Transverse colon (tissue), 4 donors: Measurements from ENCODE around the gene FAM162A. TPM values are rescaled to one million over a fixed set of nuclear protein-coding genes. Genes with fewer than 3 reads are reported as not detected.

Source experiments
- DNase-seq: peaks from one replicate; pipeline ENCODE4 v3.0.0-alpha.2; 2019
- H3K27ac ChIP-seq, 4 donors: fragments of 200-600 bp; sonication (generic); 2 replicates each; pipeline ENCODE4 v1.5.1; 2016 to 2018; ENCODE audit warnings: inconsistent platforms in 4 of 4
- H3K27me3 ChIP-seq: fragments of 200-600 bp; sonication (generic); 2 replicates; pipeline ENCODE4 v1.5.1; 2017; ENCODE audit warnings: inconsistent platforms
- H3K36me3 ChIP-seq, 4 donors: fragments of 200-600 bp; sonication (generic); 2 replicates each; pipeline ENCODE4 v1.5.1; 2017 to 2019; ENCODE audit warnings: inconsistent platforms in 4 of 4
- H3K4me1 ChIP-seq, 4 donors: fragments of 200-600 bp; sonication (generic); 2 replicates each; pipeline ENCODE4 v1.5.1; 2017 to 2020; ENCODE audit warnings: inconsistent platforms in 4 of 4
- H3K4me3 ChIP-seq, 4 donors: fragments of 200-600 bp; sonication (generic); 1 replicate in 1 of 4; 2 replicates in 3 of 4; pipeline versions ENCODE4 v1.5.1 to v1.6.1; 2017 to 2019; ENCODE audit warnings: inconsistent platforms in 4 of 4
- H3K9me3 ChIP-seq, 2 donors: fragments of 200-600 bp; sonication (generic); 2 replicates each; pipeline ENCODE4 v1.5.1; 2017 to 2019; ENCODE audit warnings: inconsistent platforms in 2 of 2
- EP300 ChIP-seq: sonication (generic); formaldehyde crosslinking; IDR thresholded peaks from one replicate; pipeline ENCODE4 v1.6.1; 2017; ENCODE audit warnings: antibody characterized with exemption, low read depth
- POLR2A ChIP-seq: fragments of 450-650 bp; IDR thresholded peaks from one replicate; pipeline ENCODE4 v1.6.1; 2016; ENCODE audit warnings: antibody characterized with exemption, mild to moderate bottlenecking, moderate library complexity
- POLR2AphosphoS5 ChIP-seq, 3 donors: sonication (generic); formaldehyde crosslinking; IDR thresholded peaks; one replicate each; pipeline ENCODE4 v1.6.1; 2016; ENCODE audit warnings: antibody characterized with exemption in 3 of 3
- WGBS, 2 donors: methylation state at CpG; one replicate each; pipeline ENCODE4 v1.1.5; 2018; ENCODE audit warnings: low coverage in 1 of 2; 5-methylcytosine and 5-hydroxymethylcytosine counted together
- in situ Hi-C, 4 donors: fragments of 200-750 bp; cut with MboI; loops; one replicate each; pipeline versions ENCODE4 v1.15.0 to v1.15.1; 2017; ENCODE audit warnings: low sequenced_read_pairs in 3 of 4, low pct_ligation_motif_present in 1 of 4, low pct_unique_long_range_greater_than_20kb in 1 of 4
- intact Hi-C: fragments of 100-400 bp; cut with DNase I; formaldehyde crosslinking; loops from one replicate; pipeline ENCODE4 v1.15.1; 2023; ENCODE audit warnings: low total_unique reads
- total RNA-seq, 4 donors: library from RNA; depleted of rRNA; stranded (reverse); fragments of >200 nt; gene quantifications; one replicate each; pipeline ENCODE4 v1.1.0, GENCODE V29; 2016
- TF ChIP-seq, protein P1 (sequence below), 5 experiments: fragments of 200-600 bp in 3 of 5; fragments of 450-650 bp in 2 of 5; sonication (generic) in 3 of 5; IDR thresholded peaks; 1 replicate in 2 of 5; 2 replicates in 3 of 5; pipeline ENCODE4 v1.5.1; 2016 to 2017; ENCODE audit warnings: antibody characterized with exemption in 5 of 5, inconsistent platforms in 3 of 5, mild to moderate bottlenecking in 2 of 5, moderate library complexity in 1 of 5

Gene FAM162A
- total RNA-seq, 4 donors from 2014 or later, result 11.2 to 116 (median 57.6) TPM

DNA sequence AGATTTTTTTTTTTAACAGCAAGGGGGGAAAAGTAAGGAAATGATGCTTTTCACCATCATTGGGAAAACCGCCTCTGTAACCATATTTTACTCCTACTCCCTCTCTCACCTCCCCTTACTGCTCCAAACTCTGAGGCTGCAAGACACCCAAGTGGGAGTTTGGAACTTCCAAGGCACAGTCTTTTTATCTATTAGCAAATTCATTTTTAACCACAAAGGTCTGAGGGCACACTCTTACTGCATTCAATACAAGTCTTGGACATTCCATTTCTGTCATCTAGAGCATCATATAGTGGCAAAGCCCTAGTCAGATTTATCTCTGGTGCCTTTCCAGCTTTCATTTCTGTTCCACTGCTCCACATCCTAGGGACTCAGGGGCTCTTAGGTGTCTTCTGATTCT lies 13.2 kb downstream of the FAM162A start:
- no peaks in the 10 kb centered on the region for H3K27me3 ChIP-seq
- H3K4me3 ChIP-seq, result no peak overlapping the region
- no peak for TF ChIP-seq POLR2AphosphoS5 (IDR thresholded peaks at IDR 0.05)
- TF ChIP-seq, protein P1, sequence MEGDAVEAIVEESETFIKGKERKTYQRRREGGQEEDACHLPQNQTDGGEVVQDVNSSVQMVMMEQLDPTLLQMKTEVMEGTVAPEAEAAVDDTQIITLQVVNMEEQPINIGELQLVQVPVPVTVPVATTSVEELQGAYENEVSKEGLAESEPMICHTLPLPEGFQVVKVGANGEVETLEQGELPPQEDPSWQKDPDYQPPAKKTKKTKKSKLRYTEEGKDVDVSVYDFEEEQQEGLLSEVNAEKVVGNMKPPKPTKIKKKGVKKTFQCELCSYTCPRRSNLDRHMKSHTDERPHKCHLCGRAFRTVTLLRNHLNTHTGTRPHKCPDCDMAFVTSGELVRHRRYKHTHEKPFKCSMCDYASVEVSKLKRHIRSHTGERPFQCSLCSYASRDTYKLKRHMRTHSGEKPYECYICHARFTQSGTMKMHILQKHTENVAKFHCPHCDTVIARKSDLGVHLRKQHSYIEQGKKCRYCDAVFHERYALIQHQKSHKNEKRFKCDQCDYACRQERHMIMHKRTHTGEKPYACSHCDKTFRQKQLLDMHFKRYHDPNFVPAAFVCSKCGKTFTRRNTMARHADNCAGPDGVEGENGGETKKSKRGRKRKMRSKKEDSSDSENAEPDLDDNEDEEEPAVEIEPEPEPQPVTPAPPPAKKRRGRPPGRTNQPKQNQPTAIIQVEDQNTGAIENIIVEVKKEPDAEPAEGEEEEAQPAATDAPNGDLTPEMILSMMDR (IDR thresholded peaks at IDR 0.05), result no peak
- no peak for TF ChIP-seq EP300
- TF ChIP-seq POLR2A, result no peak
- peaks cover 4 to 12% (median 8%) of the 10 kb centered on the region in 4 donors for H3K4me1 ChIP-seq
- no peak for DNase-seq
- H3K9me3 ChIP-seq, result no peaks in the 10 kb centered on the region
- intact Hi-C loops, result no loop called here
- WGBS, 2 donors, result 93 to 94% methylated on average over 1 of the region's 1 CpG
- no peak overlapping the region for H3K27ac ChIP-seq
- in situ Hi-C loops, result loop anchor here in 2 of 4 donors (10.0 to 25.0 kb wide), 2 partner anchors 278 to 290 kb away; partner anchors contain the start of gene PARP14 (in 1 of the 2)
- peaks cover 0 to 7% (median 3%) of the 10 kb centered on the region in 4 donors for H3K36me3 ChIP-seq

- Histone ChIP-seq H3K27me3 (no peaks in the 10 kb centered on the region), H3K36me3 (peaks cover 0 to 21% (median 10%) of the 10 kb centered on the region in 4 donors), H3K4me3 (no peak overlapping the region), H3K9me3 (no peaks in the 10 kb centered on the region), H3K4me1 (no peaks in the 10 kb centered on the region), H3K27ac (no peak overlapping the region)
- no peak for DNase-seq
- intact Hi-C loops (no loop called here), in situ Hi-C loops (loop anchor here in 2 of 4 donors (10.0 to 25.0 kb wide), 2 partner anchors 276 to 288 kb away; partner anchors contain the start of gene PARP14 (in 1 of the 2))
- 100% methylated on average over 2 of the region's 2 CpGs for WGBS, 2 donors
- TF ChIP-seq POLR2AphosphoS5 (IDR thresholded peaks at IDR 0.05) (no peak), EP300 (no peak), POLR2A (no peak)
- TF ChIP-seq, protein P1 (IDR thresholded peaks at IDR 0.05), result no peak
These were observed 14.9 kb downstream of the FAM162A start for GRCh38 chr3:122398920-122399319.

GRCh38 chr3:122403489-122403888 lies 19.5 kb downstream of the FAM162A start:
- H3K9me3 ChIP-seq, result no peaks in the 10 kb centered on the region
- DNase-seq, result no peak
- H3K27ac ChIP-seq, result no peak overlapping the region
- H3K4me3 ChIP-seq, result no peak overlapping the region
- H3K4me1 ChIP-seq, result no peaks in the 10 kb centered on the region
- in situ Hi-C loops (loop anchor here in 1 of 4 donors (25.0 kb wide), 1 partner anchor 284 kb away; the partner anchor contains the start of gene PARP14), intact Hi-C loops (no loop called here)
- WGBS, 2 donors, result 87 to 93% methylated on average over 5 to 6 of the region's 6 CpGs
- H3K27me3 ChIP-seq, result no peaks in the 10 kb centered on the region
- TF ChIP-seq EP300 (no peak), POLR2AphosphoS5 (IDR thresholded peaks at IDR 0.05) (no peak), POLR2A (no peak)
- TF ChIP-seq, protein P1 (IDR thresholded peaks at IDR 0.05), result no peak
- peaks cover 0 to 56% (median 25%) of the 10 kb centered on the region in 4 donors for H3K36me3 ChIP-seq

DNA sequence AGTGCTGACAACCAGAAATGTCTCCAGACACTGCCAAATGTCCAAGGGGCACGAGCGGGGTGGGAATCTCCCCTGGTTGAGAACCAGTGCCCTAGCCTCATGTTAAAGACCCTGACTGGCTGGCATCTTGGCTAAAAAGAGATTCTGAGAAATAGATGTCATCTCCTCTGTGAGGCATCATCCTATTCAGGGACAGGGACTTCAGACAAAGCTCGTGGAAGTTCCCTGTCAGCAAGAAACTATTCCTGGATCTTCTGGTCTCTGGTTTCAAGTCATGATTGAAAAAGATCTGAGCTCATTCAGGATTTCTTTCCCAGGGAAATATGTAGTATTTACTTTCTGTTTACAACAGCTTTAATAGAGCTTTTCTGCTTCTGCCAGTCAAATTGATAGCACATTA lies 21.0 kb downstream of the FAM162A start:
- no peaks in the 10 kb centered on the region for H3K9me3 ChIP-seq
- in situ Hi-C loops (loop anchor here in 1 of 4 donors (25.0 kb wide), 1 partner anchor 282 kb away; the partner anchor contains the start of gene PARP14), intact Hi-C loops (no loop called here)
- TF ChIP-seq, protein P1 (IDR thresholded peaks at IDR 0.05), result no peak
- no peak for TF ChIP-seq POLR2AphosphoS5 (IDR thresholded peaks at IDR 0.05)
- H3K27ac ChIP-seq, result no peak overlapping the region
- no peak overlapping the region for H3K4me3 ChIP-seq
- 95% methylated on average over 3 of the region's 3 CpGs; no CpG with 5 or more reads in 1 of the 2 donors for WGBS, 2 donors
- H3K36me3 ChIP-seq, result peaks cover 0 to 72% (median 33%) of the 10 kb centered on the region in 4 donors
- H3K4me1 ChIP-seq, result no peaks in the 10 kb centered on the region
- no peak for DNase-seq
- H3K27me3 ChIP-seq, result no peaks in the 10 kb centered on the region
